HG03442 (cell line): Measurements from ENCODE around the gene EPHB2.
"Not testable (repeated sequence)": the region's sequence is repeated elsewhere in the genome, so short reads cannot be mapped to it uniquely, and the experiment has no call there.

Experiments used
- ATAC-seq: cut with Tn5 transposase; IDR thresholded peaks from one replicate; pipeline ENCODE4 v1.9.1; 2021; ENCODE audit warnings: mild to moderate bottlenecking, moderate library complexity; ENCODE audit not compliant: unreplicated experiment

Gene EPHB2

DNA sequence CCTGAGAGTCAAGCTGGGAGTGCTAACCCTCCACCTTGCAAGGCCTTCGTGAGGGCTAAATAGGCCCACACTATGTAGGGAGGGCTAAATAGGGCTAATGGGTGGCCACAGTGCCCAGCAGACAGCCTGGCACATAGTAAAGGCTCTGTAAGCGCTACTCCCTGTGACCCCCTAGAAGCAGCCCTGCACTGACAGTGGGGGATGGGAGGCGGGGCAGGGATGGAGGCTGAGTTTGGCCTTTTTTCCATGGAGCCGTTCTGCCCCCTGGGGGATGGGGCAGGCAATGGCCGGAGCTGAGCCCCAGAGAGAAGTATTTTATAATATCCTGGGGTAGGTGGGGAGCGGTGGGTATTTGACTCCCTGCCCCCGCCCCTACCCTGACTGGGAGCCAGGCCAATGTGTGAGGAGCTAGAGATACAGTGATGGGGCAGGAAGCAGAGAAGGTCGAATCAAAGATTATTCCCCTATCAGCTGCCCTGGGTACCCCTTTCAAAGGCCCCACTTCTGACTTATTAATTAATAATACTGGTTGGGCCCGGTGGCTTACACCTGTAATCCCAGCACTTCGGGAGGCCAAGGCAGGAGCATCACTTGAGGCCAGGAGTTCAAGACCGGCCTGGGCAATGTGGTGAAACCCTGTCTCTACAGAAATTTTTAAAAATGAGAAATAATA is 219.7 kb downstream of the EPHB2 start:
- no peak for ATAC-seq

GRCh38 chr1:22932803-22933470 is 222.3 kb downstream of the EPHB2 start:
- ATAC-seq = no peak

DNA sequence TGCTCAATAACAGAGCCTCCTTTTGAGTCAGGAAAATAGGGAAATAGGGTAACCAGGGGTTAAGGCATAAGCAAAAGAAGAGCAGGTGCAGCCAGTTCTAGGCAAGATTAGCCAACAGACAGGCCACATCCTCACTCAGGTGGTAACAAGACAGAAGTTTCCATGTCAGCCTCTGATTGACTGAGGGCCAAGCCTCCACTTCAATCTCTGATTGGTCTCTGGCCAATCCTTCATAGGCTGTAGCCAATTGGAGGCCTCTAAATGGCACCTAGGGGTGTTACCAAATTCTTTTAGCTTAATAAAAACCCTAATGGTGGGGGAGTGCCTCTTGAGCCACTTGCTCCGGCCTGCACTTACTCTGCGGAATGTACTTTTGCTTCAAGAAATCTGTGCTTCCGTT is 224.8 kb downstream of the EPHB2 start:
- no peak for ATAC-seq

DNA sequence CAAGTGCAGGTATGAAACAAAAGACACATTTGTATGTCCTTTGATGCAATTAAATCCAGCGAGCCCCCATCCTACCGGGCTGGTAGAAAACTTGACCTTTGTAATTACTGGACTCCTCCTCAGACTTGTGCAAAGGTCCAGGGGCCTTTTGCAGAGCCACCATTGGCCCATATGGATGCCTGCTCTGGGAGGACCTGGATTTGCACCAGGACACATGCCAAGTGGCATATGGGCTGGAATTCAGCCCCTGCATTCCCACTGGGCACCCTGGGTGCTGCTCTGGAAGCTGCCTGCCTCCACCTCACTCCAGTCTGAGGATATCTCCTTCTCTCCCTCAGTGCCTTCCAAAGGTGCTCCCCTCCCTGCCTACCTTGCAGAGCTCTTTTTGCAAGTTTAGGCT is 226.0 kb downstream of the EPHB2 start:
- no peak for ATAC-seq

DNA sequence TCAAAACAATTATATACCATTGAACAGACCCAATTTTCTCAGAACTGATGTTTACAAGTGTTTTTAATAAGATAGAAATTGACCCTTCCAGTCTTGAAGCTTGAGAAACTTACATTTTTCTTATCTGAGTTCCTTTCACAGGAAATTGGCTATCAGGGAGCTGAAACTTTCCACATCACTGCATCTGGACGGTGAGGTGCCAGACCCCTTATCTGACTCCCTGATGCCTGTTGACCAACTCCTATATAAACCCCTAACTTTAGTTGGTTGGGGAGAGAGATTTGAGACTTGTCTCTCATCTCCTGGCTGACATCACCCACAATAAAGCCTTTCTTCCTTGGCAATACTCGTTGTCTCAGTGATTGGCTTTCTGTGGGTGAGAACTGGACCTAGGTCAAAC is 230.6 kb downstream of the EPHB2 start:
- ATAC-seq = no peak

DNA sequence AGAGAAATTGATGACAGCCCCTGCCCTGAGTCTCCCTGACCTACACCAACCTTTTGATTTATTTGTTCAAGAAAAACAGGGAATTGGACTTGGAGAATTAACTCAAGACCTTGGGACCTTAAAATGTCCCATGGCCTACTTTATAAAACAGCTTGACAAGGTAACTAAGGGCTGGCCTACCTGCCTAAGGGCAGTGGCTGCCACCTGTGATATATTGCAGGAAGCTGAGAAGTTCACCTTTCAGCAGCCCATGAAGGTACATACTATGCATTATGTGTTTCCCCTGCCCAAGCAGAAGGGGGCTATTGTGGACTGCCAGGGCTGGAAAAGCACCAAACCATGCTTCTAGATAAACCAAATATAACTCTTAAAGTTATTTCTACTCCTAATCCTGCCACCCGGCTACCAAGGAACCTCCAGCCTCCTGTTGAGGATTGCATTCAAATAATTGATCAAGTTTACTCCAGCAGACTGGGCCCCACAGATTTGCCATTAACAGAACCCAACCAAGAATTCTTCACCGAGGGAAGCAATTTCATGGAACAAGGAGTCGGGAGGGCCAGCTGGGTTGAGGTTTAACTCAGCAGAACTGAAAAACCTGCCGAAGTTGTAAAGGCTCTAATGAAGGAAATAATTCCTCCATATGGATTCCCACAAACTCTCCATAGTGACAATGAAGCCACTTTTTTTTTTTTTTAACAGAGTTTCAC is 233.9 kb downstream of the EPHB2 start:
- no peak for ATAC-seq

DNA sequence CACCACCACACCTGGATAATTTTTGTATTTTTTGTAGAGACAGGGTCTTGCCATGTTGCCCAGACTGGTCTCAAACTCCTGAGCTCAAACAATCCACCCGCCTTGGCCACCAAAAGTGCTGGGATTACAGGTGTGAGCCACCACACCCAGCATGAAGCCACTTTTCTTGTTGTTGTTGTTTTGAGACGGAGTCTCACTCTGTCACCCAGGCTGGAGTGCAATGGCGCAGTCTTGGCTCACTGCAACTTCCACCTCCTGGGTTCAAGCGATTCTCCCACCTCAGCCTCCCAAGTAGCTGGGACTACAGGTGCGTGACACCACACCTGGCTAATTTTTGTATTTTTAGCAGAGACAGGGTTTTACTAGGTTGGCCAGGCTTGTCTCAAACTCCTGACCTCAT is 234.5 kb downstream of the EPHB2 start:
- not testable (repeated sequence) for ATAC-seq

DNA sequence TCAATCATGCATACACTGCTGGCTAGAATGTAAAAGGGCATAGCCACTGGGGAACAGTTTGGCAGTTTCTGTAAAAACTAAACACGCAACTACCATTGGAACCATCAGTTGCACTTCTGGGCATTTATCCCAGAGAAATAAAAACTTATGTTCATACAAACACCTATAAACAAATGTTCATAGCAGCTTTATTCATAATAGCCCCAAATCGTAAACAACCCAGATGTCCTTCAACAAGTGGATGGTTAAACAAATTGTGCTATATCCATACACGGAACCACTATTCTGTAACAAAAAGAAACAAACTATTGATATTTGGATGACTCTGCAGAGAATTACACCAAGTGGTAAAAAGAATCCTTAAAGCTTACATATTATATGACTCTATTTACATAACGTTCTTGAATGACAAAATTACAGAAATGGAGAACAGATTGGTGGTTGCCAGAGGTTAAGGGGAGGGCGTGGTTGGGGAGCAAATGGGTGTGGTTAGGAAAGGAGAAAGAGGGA is 239.2 kb downstream of the EPHB2 start:
- ATAC-seq = no peak

GRCh38 chr1:22951796-22952195 is 241.2 kb downstream of the EPHB2 start:
- no peak for ATAC-seq

- ATAC-seq = no peak
Observed at GRCh38 chr1:22952694-22953056, 242.0 kb downstream of the EPHB2 start.

- no peak for ATAC-seq
Observed at GRCh38 chr1:22953057-22953739, 242.6 kb downstream of the EPHB2 start.

DNA sequence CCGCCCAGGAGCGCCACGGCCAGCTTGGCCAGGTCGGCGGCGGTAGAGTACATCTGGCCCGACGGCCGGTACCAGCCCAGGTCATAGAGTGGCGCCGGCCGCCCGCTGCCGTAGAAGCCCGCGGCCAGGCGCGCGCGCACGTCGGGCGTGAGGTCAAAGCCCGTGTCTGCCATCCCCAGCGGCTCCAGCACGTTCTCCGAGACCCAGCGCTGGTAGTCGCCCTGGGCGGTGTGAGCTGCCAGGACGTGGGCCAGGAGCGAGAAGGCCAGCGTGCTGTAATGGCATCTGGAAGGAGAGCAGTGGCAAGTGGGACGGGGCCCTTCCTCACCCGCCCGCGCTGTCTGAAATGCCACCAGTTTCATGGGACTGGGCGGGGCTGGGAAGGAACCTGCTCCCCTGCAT is 243.1 kb downstream of the EPHB2 start:
- ATAC-seq = no peak

DNA sequence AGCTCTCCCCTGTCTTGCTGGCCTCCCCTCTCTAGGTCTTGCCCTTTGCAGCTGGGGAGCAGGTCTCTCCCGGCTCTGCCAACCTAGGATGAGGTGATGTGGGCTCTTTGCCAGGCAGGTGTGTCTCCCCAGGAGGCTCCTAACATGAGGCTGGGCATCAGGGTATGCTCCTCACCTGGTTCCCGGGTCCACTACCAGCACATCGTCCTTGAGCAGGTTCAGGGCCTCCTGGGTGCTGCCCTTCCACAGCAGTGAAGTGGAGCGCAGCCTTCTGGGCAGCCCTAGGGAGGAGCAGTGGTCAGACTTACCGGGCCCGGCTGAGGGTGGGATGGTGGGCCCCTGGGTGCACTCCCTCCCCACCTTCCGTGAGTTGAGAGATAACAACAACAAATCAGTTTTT is 244.5 kb downstream of the EPHB2 start:
- no peak for ATAC-seq

DNA sequence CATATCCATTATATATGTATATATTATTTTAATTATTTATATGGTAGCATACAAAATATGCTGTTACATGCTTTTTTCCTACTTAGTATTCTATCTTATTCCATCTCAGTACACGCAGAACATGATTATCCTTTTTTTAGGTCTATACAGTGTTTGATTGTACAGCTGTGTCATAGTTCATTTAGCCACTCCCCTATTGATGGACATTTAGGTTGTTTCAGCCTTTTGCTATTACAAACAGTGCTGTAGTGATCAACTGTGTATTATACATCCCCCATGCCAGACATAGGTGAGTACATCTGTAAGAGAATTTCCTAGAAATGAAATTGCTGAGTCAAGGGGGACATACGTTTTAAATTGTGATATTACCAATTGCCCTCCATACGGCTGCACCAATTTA is 246.4 kb downstream of the EPHB2 start:
- ATAC-seq = no peak

- no peak for ATAC-seq
Observed at GRCh38 chr1:22958556-22958955, 247.9 kb downstream of the EPHB2 start.

GRCh38 chr1:22959545-22960360 is 249.1 kb downstream of the EPHB2 start:
- no peak for ATAC-seq

DNA sequence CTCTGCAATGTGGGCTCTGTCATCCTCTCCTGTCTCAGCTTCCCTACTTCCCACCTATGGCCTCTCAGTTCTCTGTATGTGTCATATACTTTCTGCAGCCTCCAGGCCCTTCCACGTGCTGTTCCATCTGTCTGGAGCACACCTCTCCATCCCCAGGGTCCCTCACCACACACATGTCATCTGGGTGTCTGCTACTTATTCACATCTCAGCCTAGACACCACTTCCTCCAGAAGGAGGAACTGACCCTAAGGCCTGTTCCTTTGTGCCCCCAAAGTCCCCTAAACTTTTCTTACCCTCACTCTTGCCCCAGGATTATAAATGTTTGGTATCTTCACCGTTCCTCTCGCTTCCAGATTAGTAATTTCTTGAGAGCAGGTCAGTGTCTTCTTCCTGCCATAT is 251.9 kb downstream of the EPHB2 start:
- ATAC-seq = no peak

GRCh38 chr1:22963044-22963677 is 252.5 kb downstream of the EPHB2 start:
- ATAC-seq = no peak

DNA sequence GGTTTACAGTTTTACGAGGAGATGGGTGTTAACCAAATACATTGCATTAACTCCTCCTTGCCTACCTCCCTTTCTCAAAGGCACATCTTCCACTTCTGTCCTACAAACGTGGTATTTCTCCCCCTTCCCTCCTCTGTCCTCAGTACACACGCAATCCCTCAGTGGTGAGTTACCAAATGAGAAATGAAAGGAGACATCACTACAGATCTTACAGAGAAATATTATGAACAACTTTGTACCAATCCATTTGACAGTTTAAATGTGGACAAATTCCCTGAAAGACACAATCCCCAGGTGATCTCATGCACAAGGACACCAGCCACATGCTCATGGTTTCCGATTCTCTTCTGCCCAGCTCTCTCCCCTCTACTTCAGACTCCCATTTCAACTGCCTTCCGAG is 255.7 kb downstream of the EPHB2 start:
- ATAC-seq = no peak

DNA sequence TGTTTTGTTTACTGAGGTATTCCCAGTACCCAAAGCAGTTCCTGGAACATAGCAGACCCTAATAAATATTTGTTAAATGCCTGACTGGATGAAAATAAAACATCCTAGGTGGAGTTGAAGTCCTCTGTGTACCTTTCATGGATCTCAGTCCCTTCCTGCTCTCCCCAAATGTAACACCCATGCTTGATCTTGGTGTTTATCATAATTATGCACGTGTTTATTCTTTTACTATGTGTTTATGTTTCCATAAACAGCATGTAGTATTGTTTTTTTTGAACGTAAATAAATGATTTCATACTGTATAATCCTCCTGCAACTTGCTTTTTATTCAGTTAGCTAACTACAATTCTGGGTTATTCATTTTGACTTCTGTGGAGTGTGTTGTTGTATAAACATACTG is 257.2 kb downstream of the EPHB2 start:
- no peak for ATAC-seq
